Psoas muscle (tissue), 8 donors: ENCODE results near the gene DKKL1. TPM values are rescaled to one million over a fixed set of nuclear protein-coding genes. Genes with fewer than 3 reads are reported as not detected.

Source experiments
- ATAC-seq, 4 donors: fragments of 200-7000 bp; cut with Tn5 transposase; one replicate each; pipeline ENCODE4 v1.9.1; 2020; ENCODE audit warnings: moderate library complexity in 3 of 4, mild to moderate bottlenecking in 2 of 4
- DNase-seq, 2 donors: peaks; one replicate each; pipeline ENCODE4 v3.0.0-alpha.2; 2020
- H3K27ac ChIP-seq: fragments of 200-600 bp; one replicate; pipeline ENCODE4 v1.8.0; 2022
- H3K27me3 ChIP-seq, 3 donors: fragments of 200-600 bp in 1 of 3; one replicate each; pipeline versions ENCODE4 v1.6.1 to v1.8.0; 2013 to 2022; ENCODE audit warnings: low read length in 2 of 3, mild to moderate bottlenecking in 2 of 3, moderate library complexity in 1 of 3; ENCODE audit not compliant: insufficient read depth in 3 of 3
- H3K36me3 ChIP-seq, 2 donors: fragments of 200-600 bp in 1 of 2; one replicate each; pipeline versions ENCODE4 v1.6.1 to v1.8.0; 2013 to 2022; ENCODE audit warnings: low read depth in 1 of 2, mild to moderate bottlenecking in 1 of 2, moderate library complexity in 1 of 2; ENCODE audit not compliant: insufficient read depth in 1 of 2
- H3K4me1 ChIP-seq: fragments of 200-600 bp; one replicate; pipeline ENCODE4 v1.8.0; 2022
- H3K4me3 ChIP-seq: fragments of 200-600 bp; one replicate; pipeline ENCODE4 v1.8.0; 2022; ENCODE audit warnings: mild to moderate bottlenecking
- H3K9me3 ChIP-seq: fragments of 200-600 bp; one replicate; pipeline ENCODE4 v1.8.0; 2022
- CTCF ChIP-seq: fragments of 200-600 bp; IDR thresholded peaks from one replicate; pipeline ENCODE4 v1.8.0; 2022; ENCODE audit warnings: antibody characterized with exemption
- WGBS, 3 donors: extraction: QIAGEN DNeasy Blood & Tissue Kit; methylation state at CpG; one replicate each; pipeline versions ENCODE4 v1.1.6 to v1.1.7; 2013; 5-methylcytosine and 5-hydroxymethylcytosine counted together
- intact Hi-C, 2 donors: fragments of 100-400 bp; cut with DNase I; formaldehyde crosslinking; loops; one replicate each; pipeline versions ENCODE4 v1.11.0 to v1.14.2; 2022
- polyA plus RNA-seq, 3 donors: library from polyadenylated mRNA; stranded (reverse); fragments of 200-250 nt; gene quantifications; one replicate each; pipeline ENCODE4 v1.2.3, GENCODE V29; 2013
- total RNA-seq, 4 donors: library from RNA; stranded (reverse); fragmentation: NEBNext Ultra II Directional in 2 of 4; extraction: Animal tissue kit (Norgen Biotek cat#: 25700) in 2 of 4; gene quantifications; one replicate each; pipeline versions ENCODE4 v1.2.1 to v1.2.4, GENCODE V29; 2021 to 2023
- donor health status: healthy with polysubstance abuse.
- donor health status: DM: no; HTN: no; CAD: no; lungs with moderate emphysema.
- donor health status: Bipolar disorder and iron deficiency.
- donor health status: healthy.
- donor health status: DM: yes; HTN: yes; CAD: no.
- donor health status: DM: no; HTN: no; CAD: no.
- donor health status: DM: no; HTN: no; CAD: no.
- donor health status: DM: yes; HTN: yes; CAD: no.

Gene DKKL1
- total and polyA plus RNA-seq, 7 donors: 0.06 TPM; not detected in 6

DNA sequence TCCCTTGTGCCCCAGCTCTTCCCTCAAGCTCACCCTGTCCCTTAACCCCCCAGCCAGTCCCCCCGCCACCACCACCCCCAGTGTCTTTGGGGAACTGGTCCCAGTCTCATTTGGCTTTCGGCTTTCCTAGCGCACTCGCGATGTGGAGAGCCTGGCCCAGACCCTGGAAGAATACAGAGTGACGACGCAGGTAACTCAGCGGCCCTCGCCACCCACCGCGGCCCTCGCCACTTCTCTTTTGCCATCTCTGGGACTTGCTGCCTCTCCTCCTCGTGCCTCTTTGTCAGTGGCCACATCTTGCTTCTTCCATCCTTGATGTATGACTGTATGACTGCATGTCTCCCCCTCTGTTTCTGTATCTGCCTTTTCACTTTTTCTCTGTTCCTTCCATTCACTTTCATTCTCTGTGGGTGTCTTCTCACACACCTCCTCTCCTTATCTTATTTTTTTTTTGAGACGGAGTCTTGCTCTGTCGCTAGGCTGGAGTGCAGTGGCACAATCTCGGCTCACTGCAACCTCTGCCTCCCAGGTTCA, 43.9 kb downstream of the DKKL1 start:
- Histone ChIP-seq H3K36me3 (no peaks in the 10 kb centered on the region), H3K27me3 (peaks cover 0 to 5% (median 4%) of the 10 kb centered on the region in 3 donors), H3K27ac (no peak overlapping the region), H3K4me1 (no peaks in the 10 kb centered on the region), H3K9me3 (no peaks in the 10 kb centered on the region), H3K4me3 (no peak overlapping the region)
- 86 to 90% (median 89%) methylated on average over 16 of the region's 16 CpGs for WGBS, 3 donors
- intact Hi-C loops: no loop called here
- no peak for ATAC-seq
- no peak for DNase-seq
- TF ChIP-seq CTCF: no peak

GRCh38 chr19:49408816-49409440, 45.3 kb downstream of the DKKL1 start:
- 64 to 74% (median 65%) methylated on average over 5 to 8 of the region's 8 CpGs for WGBS, 3 donors
- intact Hi-C loops: no loop called here
- no peak for DNase-seq

DNA sequence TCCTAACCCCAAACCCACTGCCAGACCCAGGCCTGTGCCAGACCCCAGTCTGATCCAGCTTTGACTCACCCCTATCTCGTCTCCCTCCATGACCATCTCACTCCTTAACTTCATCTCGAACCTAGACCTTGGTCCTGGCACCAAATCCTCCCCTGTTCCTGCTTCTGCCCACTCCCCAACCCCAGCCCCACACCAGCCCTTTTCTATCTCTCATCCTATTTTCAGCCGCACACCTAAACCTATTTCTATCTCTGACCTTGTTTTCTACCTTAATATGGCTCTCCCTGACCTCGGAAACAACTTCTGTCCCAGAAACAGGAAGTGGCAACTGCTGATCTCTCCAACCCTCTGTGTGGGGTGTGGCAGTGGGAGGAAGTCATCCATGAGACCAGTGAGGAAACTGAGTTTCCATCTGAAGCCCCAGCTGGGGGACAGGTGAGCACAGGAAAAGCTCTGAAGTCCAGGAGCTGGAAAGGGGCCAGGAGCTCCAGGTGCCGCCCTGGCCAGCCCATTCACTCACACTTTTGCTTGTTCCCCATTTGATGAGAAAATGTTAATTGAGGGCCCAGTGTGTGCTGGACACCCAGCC, 45.9 kb downstream of the DKKL1 start:
- TF ChIP-seq CTCF: no peak
- Histone ChIP-seq H3K4me1 (no peaks in the 10 kb centered on the region), H3K27me3 (peaks cover 0 to 5% (median 4%) of the 10 kb centered on the region in 3 donors), H3K27ac (no peak overlapping the region), H3K36me3 (no peaks in the 10 kb centered on the region), H3K9me3 (no peaks in the 10 kb centered on the region), H3K4me3 (no peak overlapping the region)
- DNase-seq (no peak), ATAC-seq (no peak)
- 69 to 75% (median 73%) methylated on average over 5 of the region's 5 CpGs for WGBS, 3 donors
- intact Hi-C loops: no loop called here

More at GRCh38 chr19:49408816-49409440, 45.3 kb downstream of the DKKL1 start:
- no peaks in the 10 kb centered on the region for H3K4me1 ChIP-seq
- H3K4me3 ChIP-seq: no peak overlapping the region
- H3K9me3 ChIP-seq: no peaks in the 10 kb centered on the region
- no peak overlapping the region for H3K27ac ChIP-seq
- TF ChIP-seq CTCF: no peak
- H3K36me3 ChIP-seq: no peaks in the 10 kb centered on the region
- no peak for ATAC-seq
- peaks cover 0 to 5% (median 4%) of the 10 kb centered on the region in 3 donors for H3K27me3 ChIP-seq

- intact Hi-C loops: no loop called here
- no peak for TF ChIP-seq CTCF
- no peak overlapping the region for H3K27ac ChIP-seq
- no peak overlapping the region for H3K4me3 ChIP-seq
- no peak for DNase-seq
- WGBS, 3 donors: 63 to 72% (median 68%) methylated on average over 3 of the region's 3 CpGs
- no peaks in the 10 kb centered on the region for H3K36me3 ChIP-seq
- no peak for ATAC-seq
- no peaks in the 10 kb centered on the region for H3K9me3 ChIP-seq
- peaks cover 0 to 13% (median 6%) of the 10 kb centered on the region in 3 donors for H3K27me3 ChIP-seq
- H3K4me1 ChIP-seq: no peaks in the 10 kb centered on the region
Observed at GRCh38 chr19:49411681-49412326, 48.1 kb downstream of the DKKL1 start.
